Astrocyte (in vitro differentiated cells and primary cell): ENCODE results near the gene CPLX4. TPM values are rescaled to one million over a fixed set of nuclear protein-coding genes. Genes with fewer than 3 reads are reported as not detected.

ENCODE experiments used
- DNase-seq: peaks from one replicate; pipeline ENCODE4 v3.0.0-alpha.2; 2010; ENCODE audit warnings: low read depth
- FAIRE-seq: peaks from 2 replicates; lab custom pipeline; 2011; peaks lifted over from hg19 to GRCh38; lab: Jason Lieb, UNC
- H2AFZ ChIP-seq: 2 replicates; pipeline ENCODE4 v1.6.0; 2012; ENCODE audit warnings: low read depth, low read length, inconsistent platforms
- H3K27ac ChIP-seq: 2 replicates; pipeline ENCODE4 v1.5.1; 2011; ENCODE audit warnings: low read depth, low read length, inconsistent platforms
- H3K27me3 ChIP-seq: 2 replicates; pipeline ENCODE4 v1.6.0; 2011; ENCODE audit warnings: low read length, inconsistent platforms; ENCODE audit not compliant: insufficient read depth
- H3K36me3 ChIP-seq: 2 replicates; pipeline ENCODE4 v1.5.1; 2011; ENCODE audit warnings: low read length, inconsistent platforms; ENCODE audit not compliant: insufficient read depth
- H3K4me1 ChIP-seq: 2 replicates; pipeline ENCODE4 v1.5.1; 2011; ENCODE audit warnings: low read length, inconsistent platforms; ENCODE audit not compliant: insufficient read depth
- H3K4me2 ChIP-seq: 2 replicates; pipeline ENCODE4 v1.6.0; 2012; ENCODE audit warnings: low read length, inconsistent platforms
- H3K4me3 ChIP-seq: 2 replicates; pipeline ENCODE4 v1.5.1; 2011; ENCODE audit warnings: low read depth, mild to moderate bottlenecking, low read length, inconsistent platforms; ENCODE audit not compliant: insufficient read depth
- H3K79me2 ChIP-seq: 2 replicates; pipeline ENCODE4 v1.6.0; 2012; ENCODE audit warnings: mild to moderate bottlenecking, low read length, inconsistent platforms; ENCODE audit not compliant: insufficient read depth
- H3K9ac ChIP-seq: 2 replicates; pipeline ENCODE4 v1.6.0; 2012; ENCODE audit warnings: mild to moderate bottlenecking, low read length, inconsistent platforms
- H3K9me3 ChIP-seq: 2 replicates; pipeline ENCODE4 v1.5.1; 2012; ENCODE audit warnings: low read depth, mild to moderate bottlenecking, low read length, inconsistent platforms; ENCODE audit not compliant: insufficient read depth
- H4K20me1 ChIP-seq: 2 replicates; pipeline ENCODE4 v1.6.0; 2012; ENCODE audit warnings: low read length, inconsistent platforms; ENCODE audit not compliant: insufficient read depth
- H3K27ac Mint-ChIP-seq: one replicate; pipeline ENCODE4 v1.8.0; 2021; ENCODE audit warnings: mild to moderate bottlenecking, mixed read lengths; ENCODE audit not compliant: unreplicated experiment
- H3K27me3 Mint-ChIP-seq: one replicate; pipeline ENCODE4 v1.8.0; 2021; ENCODE audit warnings: low read depth, mixed read lengths; ENCODE audit not compliant: unreplicated experiment
- H3K36me3 Mint-ChIP-seq: one replicate; pipeline ENCODE4 v1.8.0; 2021; ENCODE audit warnings: low read depth, mixed read lengths; ENCODE audit not compliant: unreplicated experiment
- H3K4me1 Mint-ChIP-seq: one replicate; pipeline ENCODE4 v1.8.0; 2021; ENCODE audit warnings: low read depth, mixed read lengths; ENCODE audit not compliant: unreplicated experiment
- H3K4me3 Mint-ChIP-seq: one replicate; pipeline ENCODE4 v1.8.0; 2021; ENCODE audit warnings: mild to moderate bottlenecking, moderate library complexity, mixed read lengths; ENCODE audit not compliant: unreplicated experiment
- H3K9me3 Mint-ChIP-seq: one replicate; pipeline ENCODE4 v1.8.0; 2021; ENCODE audit warnings: mild to moderate bottlenecking, mixed read lengths; ENCODE audit not compliant: unreplicated experiment
- CTCF ChIP-seq: IDR thresholded peaks from 2 replicates; pipeline ENCODE4 v1.5.1; 2011; ENCODE audit warnings: low read depth, mild to moderate bottlenecking, inconsistent platforms, low read length, moderate library complexity; ENCODE audit not compliant: insufficient read depth
- EZH2 ChIP-seq: IDR thresholded peaks from 2 replicates; pipeline ENCODE4 v1.6.1; 2012; ENCODE audit warnings: mild to moderate bottlenecking, low read length, inconsistent platforms; ENCODE audit not compliant: insufficient read depth
- total RNA-seq: library from RNA; stranded (reverse); gene quantifications from 2 replicates; pipeline ENCODE4 v1.2.1, GENCODE V29; 2021

CPLX4 gene
- total RNA-seq, 1 donor from 2014 or later = not detected

- Histone ChIP-seq H3K9me3 (peaks cover 4% of the 10 kb centered on the region), H3K9ac (no peak overlapping the region), H3K4me1 (peaks cover 3% of the 10 kb centered on the region), H3K4me3 (no peak overlapping the region), H3K27ac (no peak overlapping the region), H2AFZ (peak overlapping the region; percentile 19), H4K20me1 (peaks cover 5% of the 10 kb centered on the region), H3K36me3 (no peaks in the 10 kb centered on the region), H3K79me2 (no peaks in the 10 kb centered on the region), H3K27me3 (peaks cover 95% of the 10 kb centered on the region), H3K4me2 (peak overlapping the region; percentile 57)
- Mint-ChIP-seq H3K9me3 (peaks cover 14% of the 10 kb centered on the region), H3K27ac (no peak overlapping the region), H3K36me3 (no peaks in the 10 kb centered on the region), H3K4me3 (no peak overlapping the region), H3K4me1 (no peaks in the 10 kb centered on the region), H3K27me3 (peaks cover 83% of the 10 kb centered on the region)
- DNase-seq = no peak
- FAIRE-seq = no peak
- TF ChIP-seq CTCF = no peak
- no peak for TF ChIP-seq EZH2
Observed at GRCh38 chr18:59271606-59272220, 46.7 kb downstream of the CPLX4 start.

- no peak overlapping the region for H3K4me3 Mint-ChIP-seq
- H3K27me3 Mint-ChIP-seq = peaks cover 83% of the 10 kb centered on the region
- H3K36me3 Mint-ChIP-seq = no peaks in the 10 kb centered on the region
- Histone ChIP-seq H3K27ac (no peak overlapping the region), H3K9me3 (peaks cover 4% of the 10 kb centered on the region), H3K4me2 (no peak overlapping the region), H4K20me1 (peaks cover 5% of the 10 kb centered on the region), H3K27me3 (peaks cover 95% of the 10 kb centered on the region), H3K4me1 (peaks cover 3% of the 10 kb centered on the region), H3K79me2 (no peaks in the 10 kb centered on the region), H3K36me3 (no peaks in the 10 kb centered on the region), H3K4me3 (no peak overlapping the region), H3K9ac (no peak overlapping the region), H2AFZ (no peak overlapping the region)
- no peaks in the 10 kb centered on the region for H3K4me1 Mint-ChIP-seq
- DNase-seq (no peak), FAIRE-seq (no peak)
- H3K27ac Mint-ChIP-seq = no peak overlapping the region
- TF ChIP-seq EZH2 = peak; percentile 60
- no peak for TF ChIP-seq CTCF
- peaks cover 14% of the 10 kb centered on the region for H3K9me3 Mint-ChIP-seq
Observed at GRCh38 chr18:59270689-59271257, 47.7 kb downstream of the CPLX4 start.

GRCh38 chr18:59269563-59270119 lies 48.8 kb downstream of the CPLX4 start:
- Mint-ChIP-seq H3K27ac (no peak overlapping the region), H3K27me3 (peaks cover 81% of the 10 kb centered on the region), H3K9me3 (peaks cover 14% of the 10 kb centered on the region), H3K4me3 (peak overlapping the region; percentile 12), H3K36me3 (no peaks in the 10 kb centered on the region), H3K4me1 (no peaks in the 10 kb centered on the region)
- peak overlapping the region; percentile 60 for H3K4me2 ChIP-seq
- H3K9me3 ChIP-seq = peaks cover 4% of the 10 kb centered on the region
- H2AFZ ChIP-seq = peak overlapping the region; percentile 26
- H4K20me1 ChIP-seq = peaks cover 5% of the 10 kb centered on the region
- DNase-seq = no peak
- no peak overlapping the region for H3K4me3 ChIP-seq
- no peak for TF ChIP-seq EZH2
- TF ChIP-seq CTCF = no peak
- H3K27ac ChIP-seq = no peak overlapping the region
- peaks cover 3% of the 10 kb centered on the region for H3K4me1 ChIP-seq
- no peak for FAIRE-seq
- no peaks in the 10 kb centered on the region for H3K36me3 ChIP-seq
- no peaks in the 10 kb centered on the region for H3K79me2 ChIP-seq
- H3K9ac ChIP-seq = no peak overlapping the region
- H3K27me3 ChIP-seq = peaks cover 95% of the 10 kb centered on the region
